GM21526 (cell line): ENCODE data around the gene DUOXA1.
"Not testable (repeated sequence)": the region's sequence is repeated elsewhere in the genome, so short reads cannot be mapped to it uniquely, and the experiment has no call there.

Experiments used
- ATAC-seq: cut with Tn5 transposase; IDR thresholded peaks from one replicate; pipeline ENCODE4 v1.9.1; 2021; ENCODE audit warnings: moderate library complexity; ENCODE audit not compliant: unreplicated experiment, low FRiP score

DUOXA1 gene

DNA sequence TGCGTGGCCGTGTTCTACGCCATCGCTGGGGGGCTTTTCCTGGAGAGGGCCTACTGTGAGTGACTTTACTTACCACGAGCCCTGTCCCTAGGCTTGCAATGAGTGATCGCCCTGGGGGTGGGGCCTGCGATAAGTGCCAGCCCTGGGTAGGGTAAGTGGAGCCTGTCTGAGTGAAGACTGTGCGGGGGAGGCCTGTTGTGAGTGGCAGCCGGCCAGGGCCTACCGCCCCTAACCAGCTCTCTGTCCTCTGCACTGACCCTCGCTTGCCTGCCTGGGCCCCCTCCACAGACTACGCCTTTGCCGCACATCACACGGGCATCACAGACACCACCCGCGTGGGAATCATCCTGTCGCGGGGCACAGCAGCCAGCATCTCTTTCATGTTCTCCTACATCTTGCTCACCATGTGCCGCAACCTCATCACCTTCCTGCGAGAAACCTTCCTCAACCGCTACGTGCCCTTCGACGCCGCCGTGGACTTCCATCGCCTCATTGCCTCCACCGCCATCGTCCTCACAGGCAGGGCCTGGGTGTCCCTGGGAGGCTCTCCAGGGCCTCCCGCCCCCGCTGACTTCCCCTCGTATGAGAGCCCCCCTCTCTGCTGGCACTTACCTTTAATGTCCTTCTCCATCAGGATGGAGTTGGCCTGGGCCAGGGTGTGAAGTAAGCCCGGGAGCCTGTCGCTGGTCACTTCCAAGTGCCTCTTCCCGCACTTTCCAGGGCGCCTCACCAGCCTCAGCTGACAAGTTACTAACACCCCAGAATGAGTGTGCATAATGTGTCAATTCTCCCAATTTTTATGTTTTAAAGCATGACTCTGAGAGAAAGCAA, 22.5 kb upstream of the DUOXA1 start:
- no peak for ATAC-seq

- ATAC-seq: no peak
Measured at GRCh38 chr15:45150997-45151396, 21.3 kb upstream of the DUOXA1 start.

- no peak for ATAC-seq
Measured at GRCh38 chr15:45150481-45150880, 20.8 kb upstream of the DUOXA1 start.

GRCh38 chr15:45149060-45149459, 19.4 kb upstream of the DUOXA1 start:
- no peak for ATAC-seq

- ATAC-seq: no peak
Measured at GRCh38 chr15:45148076-45149059, 18.7 kb upstream of the DUOXA1 start.

DNA sequence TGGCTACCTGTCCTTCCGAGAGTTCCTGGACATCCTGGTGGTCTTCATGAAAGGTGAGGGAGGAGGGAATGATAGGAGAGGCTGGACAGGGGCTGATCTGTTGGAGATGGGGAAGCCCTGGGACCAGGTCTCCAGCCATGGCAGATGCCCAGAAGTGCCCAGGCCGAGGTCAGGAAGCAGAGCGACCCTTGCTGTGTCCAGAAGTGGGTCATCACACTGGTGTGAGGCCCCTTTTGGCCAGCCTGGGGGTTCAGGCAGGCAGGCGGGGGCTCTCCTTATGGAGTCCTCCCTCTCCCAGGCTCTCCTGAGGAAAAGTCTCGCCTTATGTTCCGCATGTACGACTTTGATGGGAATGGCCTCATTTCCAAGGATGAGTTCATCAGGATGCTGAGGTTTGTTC, 17.9 kb upstream of the DUOXA1 start:
- ATAC-seq: no peak

DNA sequence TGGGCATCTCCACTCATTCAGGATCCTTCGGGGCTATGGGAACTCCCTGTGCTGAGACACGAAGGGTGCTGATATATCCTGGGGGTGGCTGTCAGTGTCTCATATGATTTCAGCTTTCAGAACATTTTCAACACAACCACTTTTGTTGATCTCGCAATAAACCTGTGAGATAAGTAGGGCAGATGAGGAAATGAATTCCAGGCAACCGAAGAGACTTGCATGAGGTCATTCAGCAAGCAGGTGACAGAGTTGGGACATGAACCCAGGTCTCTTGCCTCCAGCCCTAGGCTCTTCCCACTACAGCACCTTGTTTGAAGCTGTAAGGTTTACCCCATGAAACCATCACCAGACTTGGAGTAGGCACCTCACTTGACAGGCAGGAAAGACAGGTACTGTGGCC, 16.7 kb upstream of the DUOXA1 start:
- no peak for ATAC-seq

DNA sequence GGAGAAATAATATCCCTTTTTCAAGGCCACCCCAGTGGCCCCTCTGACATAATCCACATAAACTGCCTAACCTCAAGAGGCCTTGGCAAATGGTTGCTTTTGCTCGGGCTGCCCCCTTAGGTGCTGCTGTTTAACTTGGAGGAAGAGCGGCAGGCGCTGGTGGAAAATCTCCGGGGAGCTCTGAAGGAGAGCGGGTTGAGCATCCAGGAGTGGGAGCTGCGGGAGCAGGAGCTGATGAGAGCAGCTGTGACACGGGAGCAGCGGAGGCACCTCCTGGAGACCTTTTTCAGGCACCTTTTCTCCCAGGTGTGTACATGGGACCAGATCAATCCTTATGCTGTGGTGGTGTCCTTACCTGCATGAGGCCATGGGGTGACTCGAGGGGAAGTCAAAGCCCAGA, 15.1 kb upstream of the DUOXA1 start:
- ATAC-seq: no peak

DNA sequence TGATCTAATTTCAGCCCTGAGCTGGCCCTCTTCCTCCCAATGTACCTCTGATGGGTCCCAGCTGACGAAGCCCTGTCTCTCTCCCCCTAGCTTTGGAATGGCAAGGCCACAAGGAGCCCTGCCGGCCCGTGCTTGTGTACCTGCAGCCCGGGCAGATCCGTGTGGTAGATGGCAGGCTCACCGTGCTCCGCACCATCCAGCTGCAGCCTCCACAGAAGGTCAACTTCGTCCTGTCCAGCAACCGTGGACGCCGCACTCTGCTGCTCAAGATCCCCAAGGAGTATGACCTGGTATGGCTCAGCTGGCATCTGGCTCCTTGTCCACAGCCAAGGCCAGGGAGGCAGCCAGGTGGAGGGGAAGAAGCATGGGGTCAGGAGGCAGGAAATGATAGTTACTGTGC, 14.3 kb upstream of the DUOXA1 start:
- ATAC-seq: no peak

DNA sequence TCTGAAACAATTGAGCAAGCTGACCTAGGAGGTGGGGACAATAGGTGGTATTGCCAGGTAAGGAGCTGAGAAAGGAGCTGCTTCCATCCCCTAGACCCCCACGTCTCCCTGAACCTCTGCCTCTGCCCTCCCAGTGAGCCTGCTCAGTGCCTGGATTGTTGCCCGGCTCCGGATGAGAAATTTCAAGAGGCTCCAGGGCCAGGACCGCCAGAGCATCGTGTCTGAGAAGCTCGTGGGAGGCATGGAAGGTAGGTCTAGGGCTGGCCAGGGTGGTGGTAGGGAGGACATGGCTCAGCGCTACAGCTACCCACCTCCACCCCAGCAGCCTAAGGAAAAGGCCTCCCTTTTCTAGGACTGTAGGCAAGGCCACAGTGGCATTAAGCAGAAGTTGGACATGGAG, 13.4 kb upstream of the DUOXA1 start:
- no peak for ATAC-seq

- ATAC-seq: no peak
Measured at GRCh38 chr15:45141386-45141785, 11.7 kb upstream of the DUOXA1 start.

- no peak for ATAC-seq
Measured at GRCh38 chr15:45140557-45141250, 11.0 kb upstream of the DUOXA1 start.

- no peak for ATAC-seq
Measured at GRCh38 chr15:45139770-45140169, 10.1 kb upstream of the DUOXA1 start.

GRCh38 chr15:45138814-45139765, 9.4 kb upstream of the DUOXA1 start:
- ATAC-seq: no peak

- ATAC-seq: no peak
Measured at GRCh38 chr15:45137703-45138102, 8.0 kb upstream of the DUOXA1 start.

DNA sequence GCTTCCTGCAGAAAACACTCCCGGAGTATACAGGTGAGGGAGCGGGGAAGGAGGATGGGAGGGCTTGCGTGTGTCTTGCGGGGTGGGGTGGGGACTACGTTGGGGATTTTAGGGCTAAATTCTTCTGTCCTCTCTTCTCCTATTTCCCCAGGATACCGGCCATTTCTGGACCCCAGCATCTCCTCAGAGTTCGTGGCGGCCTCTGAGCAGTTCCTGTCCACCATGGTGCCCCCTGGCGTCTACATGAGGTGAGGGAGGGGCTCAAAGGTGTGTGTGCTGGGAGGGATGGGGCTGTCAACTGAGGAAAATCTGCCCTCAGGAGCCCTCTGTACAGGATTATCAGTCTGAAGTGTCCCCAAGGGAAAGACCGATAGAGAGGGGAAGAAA, 6.7 kb upstream of the DUOXA1 start:
- no peak for ATAC-seq

DNA sequence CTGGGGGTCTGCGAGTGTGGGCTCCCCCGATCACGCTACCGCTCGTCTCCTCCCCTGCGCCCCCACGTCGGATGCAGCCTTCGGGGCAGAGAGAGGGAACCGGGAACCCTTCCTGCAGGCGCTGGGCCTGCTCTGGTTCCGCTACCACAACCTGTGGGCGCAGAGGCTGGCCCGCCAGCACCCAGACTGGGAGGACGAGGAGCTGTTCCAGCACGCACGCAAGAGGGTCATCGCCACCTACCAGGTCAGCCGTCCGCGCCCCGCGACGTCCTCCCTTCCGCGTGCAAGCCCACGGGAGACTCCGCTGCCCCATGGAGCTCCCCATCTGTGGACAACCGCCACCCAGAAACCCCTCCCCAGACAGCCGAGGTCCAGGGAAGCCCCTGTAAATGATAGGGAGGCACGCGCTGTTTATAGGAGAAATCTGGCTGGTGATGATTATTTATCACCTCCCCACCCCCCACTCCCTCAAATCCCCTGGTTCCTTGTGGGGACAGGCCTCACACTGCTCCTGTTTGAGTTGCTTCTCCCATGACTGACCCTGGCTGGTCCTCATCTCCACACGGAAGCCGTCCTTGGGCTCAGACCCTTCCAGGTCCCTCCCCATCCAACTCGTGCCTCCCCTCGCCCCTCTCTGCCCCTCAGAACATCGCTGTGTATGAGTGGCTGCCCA, 6.2 kb upstream of the DUOXA1 start:
- not testable (repeated sequence) for ATAC-seq

DNA sequence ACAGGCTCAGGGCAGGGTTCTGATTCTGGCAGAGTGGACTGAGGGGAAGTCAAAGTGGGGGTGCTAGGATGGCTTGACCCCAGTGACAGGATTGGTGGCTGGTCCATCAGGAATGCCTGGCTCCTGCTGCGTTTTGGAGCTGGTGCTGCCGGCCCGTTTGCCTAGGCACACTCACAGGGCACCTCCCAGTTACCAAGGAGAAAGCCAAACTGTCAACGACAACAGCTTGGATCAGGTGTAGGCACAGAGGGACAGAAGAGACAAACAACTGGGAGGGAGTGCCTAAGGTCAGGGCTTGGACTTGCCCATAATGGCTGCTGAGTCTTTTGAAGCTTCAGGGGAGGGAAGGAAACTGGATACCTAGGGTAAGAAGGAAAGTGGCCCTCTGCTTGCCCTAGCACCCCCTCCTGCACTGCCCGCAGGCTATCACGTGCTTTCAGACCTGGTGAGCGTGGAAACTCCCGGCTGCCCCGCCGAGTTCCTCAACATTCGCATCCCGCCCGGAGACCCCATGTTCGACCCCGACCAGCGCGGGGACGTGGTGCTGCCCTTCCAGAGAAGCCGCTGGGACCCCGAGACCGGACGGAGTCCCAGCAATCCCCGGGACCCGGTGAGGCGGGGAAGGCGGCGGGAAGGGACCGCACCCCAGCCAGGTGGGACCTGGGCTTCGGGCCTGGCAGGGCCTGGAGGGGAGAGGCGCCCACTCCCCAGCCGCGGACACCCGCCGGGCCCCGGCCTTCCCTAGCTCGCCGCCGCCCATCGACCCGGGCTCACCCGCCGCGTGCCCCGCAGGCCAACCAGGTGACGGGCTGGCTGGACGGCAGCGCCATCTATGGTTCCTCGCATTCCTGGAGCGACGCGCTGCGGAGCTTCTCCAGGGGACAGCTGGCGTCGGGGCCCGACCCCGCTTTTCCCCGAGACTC, 5.3 kb upstream of the DUOXA1 start:
- no peak for ATAC-seq
